ENCODE measurements around the gene COX4I2. TPM values are rescaled to one million over a fixed set of nuclear protein-coding genes. Genes with fewer than 3 reads are reported as not detected.

Gene COX4I2
- total and polyA plus RNA-seq, 2 of the 4 experiments (the other 2 are of a cell fraction): not detected

DNA sequence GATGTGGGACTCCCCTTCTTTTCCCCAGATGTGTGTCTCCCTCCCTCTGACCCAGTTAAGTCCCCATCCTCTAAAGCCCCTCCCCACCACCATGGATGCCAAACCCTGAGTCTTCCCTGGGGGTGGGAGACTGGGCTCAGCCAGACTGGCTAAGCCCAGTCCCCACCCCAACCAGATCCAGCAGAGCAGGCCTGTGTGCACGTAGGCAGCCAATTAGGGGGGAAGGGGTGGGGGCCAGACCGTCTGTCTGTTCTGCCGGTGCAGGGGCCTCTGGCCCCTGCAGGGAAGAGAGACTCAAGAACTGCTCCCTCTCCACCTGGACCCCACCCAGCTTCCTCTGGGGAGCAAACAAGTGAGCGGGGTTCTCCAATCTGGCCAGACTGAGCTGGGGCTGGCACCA, 605 bp downstream of the COX4I2 start:
- Histone ChIP-seq H3K23ac (ENCODE audit: low read depth, low read length) (no peak overlapping the region), H3K18ac (ENCODE audit: low read depth, low read length) (no peak overlapping the region), H3K79me1 (ENCODE audit: low read depth in 1 of 2, low read length in 2 of 2) (no peaks in the 10 kb centered on the region), H3K9me3 (ENCODE audit: control insufficient read depth, insufficient read depth, low read length) (no peaks in the 10 kb centered on the region), H4K91ac (ENCODE audit: insufficient read depth, low read depth, low read length) (no peak overlapping the region), H3K56ac (ENCODE audit: extremely low read depth, insufficient read depth, low read length) (no peak overlapping the region), H2AK5ac (ENCODE audit: low read depth, low read length) (no peak overlapping the region), H3K9ac (ENCODE audit: low read depth, low read length) (no peak overlapping the region), H2BK120ac (ENCODE audit: low read depth, low read length) (no peak overlapping the region), H2AK9ac (replicated peaks; ENCODE audit: low read depth, low read length, poor library complexity) (no peak overlapping the region), H3K4me1 (ENCODE audit: control insufficient read depth, insufficient read depth, low read length) (peaks cover 3% of the 10 kb centered on the region; the same call in 1 of the 2 replicates), H3K9me1 (ENCODE audit: insufficient read depth, low read length) (no peaks in the 10 kb centered on the region), H4K8ac (ENCODE audit: low read depth in 2 of 2, low read length in 2 of 2) (no peak overlapping the region), H2BK5ac (ENCODE audit: low read depth, low read length, poor library complexity, severe bottlenecking) (no peak overlapping the region), H2BK20ac (ENCODE audit: low read depth, low read length) (no peak overlapping the region), H4K5ac (ENCODE audit: low read depth, low read length) (no peak overlapping the region), H3K27me3 (ENCODE audit: control insufficient read depth, insufficient read depth, low read length) (peaks cover 21% of the 10 kb centered on the region), H2BK15ac (ENCODE audit: low read depth, low read length) (no peak overlapping the region), H2AFZ (replicated peaks; ENCODE audit: low read length, poor library complexity) (no peak overlapping the region), H3K4me2 (ENCODE audit: low read depth, low read length) (no peak overlapping the region), H3K14ac (replicated peaks; ENCODE audit: low read depth, low read length) (no peak overlapping the region), H4K20me1 (ENCODE audit: insufficient read depth, low read length) (no peaks in the 10 kb centered on the region), H3K36me3 (ENCODE audit: control insufficient read depth, insufficient read depth, low read length) (no peaks in the 10 kb centered on the region), H3K4me3 (ENCODE audit: insufficient read depth, low read depth, low read length) (no peak overlapping the region), H3K4ac (ENCODE audit: low read depth, low read length) (no peak overlapping the region), H3K27ac (ENCODE audit: insufficient read depth, low read length) (no peak overlapping the region)
- ChIA-PET CTCF (no interaction called here), POLR2A (ENCODE audit: unreplicated experiment) (interaction anchor here (0.6 kb wide), 1 partner anchor 104 kb away, joined by 5 read pairs; no protein-coding TSS in a partner anchor)
- no peak for ATAC-seq (ENCODE audit: low read depth)
- TF ChIP-seq, protein P1, sequence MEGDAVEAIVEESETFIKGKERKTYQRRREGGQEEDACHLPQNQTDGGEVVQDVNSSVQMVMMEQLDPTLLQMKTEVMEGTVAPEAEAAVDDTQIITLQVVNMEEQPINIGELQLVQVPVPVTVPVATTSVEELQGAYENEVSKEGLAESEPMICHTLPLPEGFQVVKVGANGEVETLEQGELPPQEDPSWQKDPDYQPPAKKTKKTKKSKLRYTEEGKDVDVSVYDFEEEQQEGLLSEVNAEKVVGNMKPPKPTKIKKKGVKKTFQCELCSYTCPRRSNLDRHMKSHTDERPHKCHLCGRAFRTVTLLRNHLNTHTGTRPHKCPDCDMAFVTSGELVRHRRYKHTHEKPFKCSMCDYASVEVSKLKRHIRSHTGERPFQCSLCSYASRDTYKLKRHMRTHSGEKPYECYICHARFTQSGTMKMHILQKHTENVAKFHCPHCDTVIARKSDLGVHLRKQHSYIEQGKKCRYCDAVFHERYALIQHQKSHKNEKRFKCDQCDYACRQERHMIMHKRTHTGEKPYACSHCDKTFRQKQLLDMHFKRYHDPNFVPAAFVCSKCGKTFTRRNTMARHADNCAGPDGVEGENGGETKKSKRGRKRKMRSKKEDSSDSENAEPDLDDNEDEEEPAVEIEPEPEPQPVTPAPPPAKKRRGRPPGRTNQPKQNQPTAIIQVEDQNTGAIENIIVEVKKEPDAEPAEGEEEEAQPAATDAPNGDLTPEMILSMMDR (conservative IDR thresholded peaks at IDR 0.05; ENCODE audit: low read depth, low read length): no peak
- TF ChIP-seq, protein P2, sequence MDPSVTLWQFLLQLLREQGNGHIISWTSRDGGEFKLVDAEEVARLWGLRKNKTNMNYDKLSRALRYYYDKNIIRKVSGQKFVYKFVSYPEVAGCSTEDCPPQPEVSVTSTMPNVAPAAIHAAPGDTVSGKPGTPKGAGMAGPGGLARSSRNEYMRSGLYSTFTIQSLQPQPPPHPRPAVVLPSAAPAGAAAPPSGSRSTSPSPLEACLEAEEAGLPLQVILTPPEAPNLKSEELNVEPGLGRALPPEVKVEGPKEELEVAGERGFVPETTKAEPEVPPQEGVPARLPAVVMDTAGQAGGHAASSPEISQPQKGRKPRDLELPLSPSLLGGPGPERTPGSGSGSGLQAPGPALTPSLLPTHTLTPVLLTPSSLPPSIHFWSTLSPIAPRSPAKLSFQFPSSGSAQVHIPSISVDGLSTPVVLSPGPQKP (IDR thresholded peaks at IDR 0.05; ENCODE audit: borderline replicate concordance, low read depth, low read length): no peak
- TF ChIP-seq, protein P3, sequence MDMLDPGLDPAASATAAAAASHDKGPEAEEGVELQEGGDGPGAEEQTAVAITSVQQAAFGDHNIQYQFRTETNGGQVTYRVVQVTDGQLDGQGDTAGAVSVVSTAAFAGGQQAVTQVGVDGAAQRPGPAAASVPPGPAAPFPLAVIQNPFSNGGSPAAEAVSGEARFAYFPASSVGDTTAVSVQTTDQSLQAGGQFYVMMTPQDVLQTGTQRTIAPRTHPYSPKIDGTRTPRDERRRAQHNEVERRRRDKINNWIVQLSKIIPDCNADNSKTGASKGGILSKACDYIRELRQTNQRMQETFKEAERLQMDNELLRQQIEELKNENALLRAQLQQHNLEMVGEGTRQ (IDR thresholded peaks at IDR 0.05; ENCODE audit: low read depth, low read length): no peak
- TF ChIP-seq RAD21 (IDR thresholded peaks at IDR 0.05; ENCODE audit: low read length) (no peak), BHLHE40 (IDR thresholded peaks at IDR 0.05; ENCODE audit: low read depth, low read length) (no peak), RCOR1 (IDR thresholded peaks at IDR 0.05; ENCODE audit: insufficient replicate concordance, low read length) (no peak), RFX5 (IDR thresholded peaks at IDR 0.05; ENCODE audit: low read depth, low read length) (no peak), NFE2L2 (IDR thresholded peaks at IDR 0.05; ENCODE audit: low read depth, low read length) (no peak), CEBPB (IDR thresholded peaks at IDR 0.05; ENCODE audit: low read depth, low read length) (no peak), MXI1 (IDR thresholded peaks at IDR 0.05; ENCODE audit: borderline replicate concordance, low read depth, low read length) (no peak), POLR2A (IDR thresholded peaks at IDR 0.05; ENCODE audit: low read depth, low read length) (no peak), MAFK (IDR thresholded peaks at IDR 0.05; ENCODE audit: low read depth, low read length) (no peak), MAZ (IDR thresholded peaks at IDR 0.05; ENCODE audit: borderline replicate concordance, low read depth, low read length) (no peak), CHD1 (IDR thresholded peaks at IDR 0.05; ENCODE audit: low read depth, low read length) (no peak), SMC3 (IDR thresholded peaks at IDR 0.05; ENCODE audit: low read depth, low read length) (no peak), FOS (IDR thresholded peaks at IDR 0.05; ENCODE audit: low read depth, low read length) (no peak)
- in situ Hi-C loops (cut with MboI; ENCODE audit: low sequenced_read_pairs) (no loop called here), intact Hi-C loops (cut with micrococcal nuclease) (no loop called here), dilution Hi-C loops (cut with HindIII; ENCODE audit: low sequenced_read_pairs, unreplicated experiment) (no loop called here)
- no CpG with 5 or more reads among the region's 4 CpGs for WGBS, 2 experiments (ENCODE audit: extremely low coverage in 2 of 2, insufficient read length in 1 of 2)
- DNase-seq: no peak
- BruUV-seq (replicated peaks): no TSS peak
